GM19328 (cell line): ENCODE data around the gene NPHP4.

Source experiments
- ATAC-seq: cut with Tn5 transposase; IDR thresholded peaks from one replicate; pipeline ENCODE4 v1.9.1; 2021; ENCODE audit warnings: mild to moderate bottlenecking, moderate library complexity; ENCODE audit not compliant: unreplicated experiment

Gene NPHP4

DNA sequence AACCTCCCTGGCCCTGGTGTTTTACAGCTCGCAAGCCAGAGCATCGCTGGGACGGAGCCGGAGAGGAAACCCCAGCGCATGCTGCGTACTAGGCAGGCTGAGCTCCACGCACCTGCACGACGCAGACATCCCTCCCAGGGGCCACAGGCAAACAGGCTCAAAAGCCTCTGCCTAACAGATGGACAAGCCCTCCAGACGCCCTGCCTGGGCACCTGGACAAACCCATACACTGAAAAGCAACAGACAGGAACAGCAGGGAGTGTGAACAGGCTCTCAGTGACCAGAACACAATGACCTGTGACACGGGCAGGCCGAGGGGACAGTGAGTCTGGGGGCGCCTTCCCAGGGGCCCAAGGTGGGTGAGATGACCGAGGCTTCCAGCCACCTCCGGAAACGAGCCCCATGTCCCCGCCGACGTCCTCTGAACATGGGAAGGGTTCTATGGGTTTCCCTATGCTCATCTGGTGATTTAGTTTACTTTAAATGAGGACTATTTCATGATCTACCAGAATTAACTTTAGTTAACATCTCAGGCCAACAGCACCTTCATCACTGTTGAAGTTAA is 40.3 kb downstream of the NPHP4 start:
- no peak for ATAC-seq

- ATAC-seq = no peak
These were observed 41.0 kb downstream of the NPHP4 start for GRCh38 chr1:5950994-5951785.

- ATAC-seq = no peak
These were observed 41.9 kb downstream of the NPHP4 start for GRCh38 chr1:5950201-5950895.

- no peak for ATAC-seq
These were observed 42.5 kb downstream of the NPHP4 start for GRCh38 chr1:5949761-5950100.

GRCh38 chr1:5949085-5949760 is 43.0 kb downstream of the NPHP4 start:
- no peak for ATAC-seq

DNA sequence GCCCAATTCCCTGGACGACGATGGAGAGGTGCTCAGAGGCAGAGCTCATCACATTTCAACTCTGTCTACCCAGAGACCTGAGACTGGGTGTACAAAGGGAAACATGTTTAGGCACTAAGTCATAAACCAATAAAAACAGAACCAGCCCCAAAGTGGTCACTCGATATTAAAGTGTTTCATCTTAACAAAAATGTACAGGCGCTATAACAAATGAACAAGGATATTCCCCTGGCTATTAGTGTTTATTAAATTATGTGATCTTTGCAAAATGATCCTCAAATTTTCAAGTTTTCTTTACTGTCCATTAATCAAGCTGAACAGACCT is 43.6 kb downstream of the NPHP4 start:
- ATAC-seq = no peak

DNA sequence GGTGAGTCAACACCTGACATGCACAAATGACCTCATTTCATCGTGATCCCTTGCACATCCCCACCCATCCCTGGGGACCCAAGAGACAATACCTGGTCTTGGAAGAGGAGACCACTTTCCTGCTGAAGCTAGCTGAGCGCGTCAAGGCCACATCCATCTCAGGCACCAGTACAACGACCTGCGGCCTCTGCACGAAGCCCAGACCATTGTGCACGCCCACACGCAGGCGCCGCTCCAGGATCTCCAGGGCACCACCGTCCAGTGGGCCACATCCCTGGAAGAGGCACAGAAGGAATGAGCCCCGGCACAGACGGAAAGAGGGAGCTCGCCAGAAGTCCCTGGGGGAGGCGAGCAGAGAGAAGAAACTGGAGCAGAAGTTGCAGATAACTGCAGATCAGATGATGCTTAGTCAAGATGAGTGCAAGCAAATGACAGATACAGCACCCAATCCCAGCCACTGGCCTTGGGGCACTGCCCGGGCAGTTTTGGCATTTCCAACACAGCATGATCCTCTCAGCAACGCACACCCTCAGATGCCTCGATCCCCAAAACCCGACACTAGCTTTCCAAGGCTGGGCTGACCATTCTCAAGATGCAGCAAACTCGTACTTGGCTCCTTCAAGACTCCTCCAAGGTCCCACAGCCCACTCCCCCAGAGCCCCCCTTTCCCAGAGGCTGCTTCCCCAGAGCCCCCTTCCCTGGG is 44.1 kb downstream of the NPHP4 start:
- ATAC-seq = no peak

DNA sequence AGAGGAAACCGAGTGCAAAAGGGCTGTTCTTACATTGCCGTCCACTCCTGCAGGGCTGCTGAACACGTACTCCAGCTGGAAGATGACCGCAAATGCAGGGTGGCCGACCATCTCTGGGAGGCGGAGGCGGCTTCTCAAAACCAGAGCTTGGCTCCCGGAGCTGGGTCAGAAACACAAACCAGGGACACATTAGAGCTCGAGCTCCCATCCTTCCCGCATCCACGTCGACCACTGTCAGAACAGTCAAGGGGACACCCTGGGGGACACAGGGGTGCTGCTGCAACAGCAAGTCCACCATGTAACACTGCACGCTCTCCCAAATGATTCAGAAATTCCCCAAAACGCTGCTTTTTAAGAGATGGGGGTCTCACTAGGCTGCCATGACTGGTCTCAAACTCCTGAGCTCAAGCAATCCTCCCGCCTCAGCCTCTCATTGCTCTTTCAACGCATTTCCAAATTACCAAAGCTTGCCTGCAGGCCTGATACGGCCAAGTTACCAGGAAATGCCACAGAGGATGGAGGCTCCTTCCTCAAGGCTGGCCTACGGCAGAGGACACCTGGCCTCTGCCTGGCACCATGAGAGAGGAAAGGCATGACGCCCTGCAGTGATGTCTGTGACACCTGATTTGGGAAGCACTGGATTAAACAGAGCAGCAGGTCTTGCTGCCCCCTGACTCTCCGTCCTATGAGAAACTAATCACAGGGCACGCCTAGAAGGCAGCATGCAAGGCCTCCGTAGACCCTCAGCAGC is 45.0 kb downstream of the NPHP4 start:
- ATAC-seq = no peak

- ATAC-seq = no peak
These were observed 46.8 kb downstream of the NPHP4 start for GRCh38 chr1:5945445-5945844.

DNA sequence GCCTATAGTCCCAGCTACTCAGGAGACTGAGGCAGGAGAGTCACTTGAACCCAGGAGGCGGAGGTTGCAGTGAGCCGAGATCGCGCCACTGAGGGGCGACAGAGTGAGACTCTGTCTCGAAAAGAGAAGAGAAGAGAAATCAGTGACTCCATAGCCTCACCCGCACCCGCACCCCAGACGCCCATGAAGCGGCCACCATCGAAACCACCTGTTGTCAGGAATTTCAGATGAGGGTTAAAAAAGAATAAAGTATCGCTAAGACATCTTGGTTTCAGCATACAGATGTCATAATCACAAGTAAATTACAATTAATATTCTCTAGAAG is 47.4 kb downstream of the NPHP4 start:
- no peak for ATAC-seq

- ATAC-seq = no peak
These were observed 47.9 kb downstream of the NPHP4 start for GRCh38 chr1:5944154-5944842.

GRCh38 chr1:5943343-5944124 is 48.7 kb downstream of the NPHP4 start:
- no peak for ATAC-seq

DNA sequence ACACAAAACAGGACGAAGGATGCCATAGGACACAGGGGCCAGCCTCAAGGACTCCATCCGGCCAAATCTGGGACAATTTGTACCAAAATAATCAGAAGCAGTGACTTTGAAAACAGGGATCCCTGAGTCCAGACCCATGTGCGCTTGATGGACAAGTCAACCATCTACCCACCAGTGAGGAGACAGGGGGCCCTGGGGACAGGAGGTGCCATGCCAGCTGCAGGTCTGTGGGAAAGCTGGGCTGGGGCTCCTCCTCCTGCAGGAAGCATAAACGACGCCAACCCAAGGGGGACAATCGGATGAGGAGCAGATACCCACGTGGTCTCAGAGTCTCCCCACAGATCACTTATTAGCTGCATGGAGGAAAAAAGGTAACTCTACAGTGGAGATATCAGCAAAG is 50.6 kb downstream of the NPHP4 start:
- no peak for ATAC-seq

GRCh38 chr1:5940723-5941407 is 51.4 kb downstream of the NPHP4 start:
- no peak for ATAC-seq

DNA sequence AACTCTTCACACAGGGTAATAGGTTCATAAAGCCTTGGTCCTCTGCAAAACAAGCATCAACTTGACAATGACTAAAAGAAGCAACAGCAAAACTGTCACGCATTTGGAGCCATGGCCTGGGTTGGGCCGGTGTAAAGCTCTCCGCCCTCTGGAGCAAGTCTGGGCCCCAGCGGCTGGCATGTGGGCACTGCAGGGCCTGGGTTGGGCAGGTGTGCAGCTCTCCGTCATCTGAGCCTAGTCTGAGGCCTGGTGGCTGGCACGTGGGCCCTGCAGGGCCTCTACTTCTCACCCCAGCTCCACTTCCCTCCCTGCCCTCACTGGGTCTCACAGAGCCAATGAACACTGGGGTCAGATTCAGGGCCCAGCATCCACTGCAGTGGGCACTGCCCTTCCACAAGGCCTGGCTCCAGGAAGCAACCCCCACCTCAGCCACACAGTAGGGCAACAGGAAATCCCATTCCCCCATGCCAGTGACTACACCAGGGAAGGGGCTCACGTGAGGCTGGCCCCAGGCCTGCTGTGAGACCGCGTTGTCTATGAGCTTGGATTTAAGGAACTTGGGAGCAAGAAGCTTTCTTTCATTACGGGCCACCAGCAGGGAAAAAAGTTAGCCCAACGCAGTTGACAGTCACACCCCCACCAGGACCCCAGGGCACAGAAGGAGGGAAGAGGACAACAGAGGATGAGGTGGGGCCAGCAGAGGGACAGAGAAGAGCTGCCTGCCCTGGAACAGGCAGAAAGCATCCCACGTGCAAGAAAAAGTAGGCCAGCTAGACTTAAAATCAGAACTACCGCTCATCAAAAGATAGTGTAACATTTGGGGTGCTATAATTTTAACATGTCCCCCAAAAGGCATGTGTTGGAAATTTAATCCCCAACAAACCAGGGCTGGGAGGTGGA is 52.7 kb downstream of the NPHP4 start:
- ATAC-seq = no peak

- ATAC-seq = no peak
These were observed 54.1 kb downstream of the NPHP4 start for GRCh38 chr1:5938101-5938646.

DNA sequence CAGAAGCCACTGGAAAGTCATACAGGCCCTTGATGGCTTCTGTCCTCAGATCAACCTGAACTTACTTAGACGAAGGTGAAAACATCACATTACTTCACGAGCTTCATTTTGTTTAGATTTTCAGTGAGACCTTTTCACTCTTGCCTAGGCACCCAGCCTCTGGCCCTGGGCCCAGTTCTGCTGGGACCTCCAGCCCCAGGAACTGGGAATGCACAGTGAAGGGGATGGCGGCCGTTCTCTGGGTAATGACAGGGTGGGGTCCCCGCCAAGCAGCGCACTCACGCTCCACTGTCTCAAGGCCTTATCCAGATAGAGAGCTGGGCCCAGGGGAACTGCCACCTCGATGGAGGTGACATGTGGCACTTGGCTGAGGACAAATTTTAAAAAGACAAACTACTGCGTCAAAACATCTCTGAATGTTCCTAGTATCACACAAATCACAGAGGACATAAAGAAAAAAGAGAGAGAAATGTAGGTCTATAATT is 54.8 kb downstream of the NPHP4 start:
- ATAC-seq = no peak
